Measurements from ENCODE around the gene KCNAB2. TPM values are rescaled to one million over a fixed set of nuclear protein-coding genes. Genes with fewer than 3 reads are reported as not detected.

Gene KCNAB2
- polyA plus RNA-seq, 1 of the 3 experiments (the other 2 are of a cell fraction) = 7.6 TPM

DNA sequence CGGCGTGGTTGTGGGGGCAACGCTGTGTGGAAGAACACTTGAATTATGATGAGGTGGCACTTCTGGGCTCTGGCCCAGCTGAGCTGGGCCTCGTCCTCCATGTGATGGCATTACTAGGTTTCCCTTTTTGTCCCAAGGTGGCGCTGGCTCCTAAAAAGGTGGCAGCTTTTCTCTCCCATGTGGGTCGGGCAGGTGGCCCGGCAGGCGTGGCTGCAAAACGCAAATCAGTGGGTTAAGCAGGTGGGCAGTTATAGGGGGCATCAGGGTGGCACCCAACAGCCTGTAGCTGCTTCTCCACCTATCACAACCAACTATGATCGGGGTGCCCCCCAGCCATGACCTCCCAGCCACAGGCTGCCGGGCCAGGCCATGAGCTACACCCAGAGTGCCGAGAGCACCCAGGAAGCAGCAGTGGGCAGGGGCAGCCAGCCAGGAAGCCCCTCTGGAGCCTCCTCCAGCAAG is 59.6 kb downstream of the KCNAB2 start:
- CTCF ChIA-PET = interaction anchor here (0.9 to 2.5 kb wide), 7 partner anchors 21 to 104 kb away, joined by 3 to 8 read pairs (median 4); no protein-coding TSS in a partner anchor
- Histone ChIP-seq H3K9me3 (no peaks in the 10 kb centered on the region), H3K27ac (ENCODE audit: low read depth in 2 of 2, low read length in 1 of 2) (no peak overlapping the region), H3K4me2 (no peak overlapping the region), H3F3A (replicated peaks; ENCODE audit: insufficient read depth) (no peaks in the 10 kb centered on the region), H4K20me1 (ENCODE audit: insufficient read depth) (no peaks in the 10 kb centered on the region), H3K9ac (no peak overlapping the region), H2AFZ (ENCODE audit: low read depth) (no peak overlapping the region), H3K27me3 (ENCODE audit: insufficient read depth) (no peaks in the 10 kb centered on the region), H3K4me1 (ENCODE audit: control insufficient read depth in 1 of 2, insufficient read depth in 2 of 2, low read depth in 1 of 2, low read length in 1 of 2) (no peaks in the 10 kb centered on the region; a peak in 1 of 4 replicates), H3K79me2 (ENCODE audit: insufficient read depth) (no peaks in the 10 kb centered on the region), H3K36me3 (replicated peaks in 1 of 2; ENCODE audit: control insufficient read depth in 1 of 2, insufficient read depth in 2 of 2, low read length in 1 of 2) (no peaks in the 10 kb centered on the region), H3K4me3 (ENCODE audit: low read depth in 2 of 2, low read length in 1 of 2) (no peak overlapping the region), H3K9me2 (no peaks in the 10 kb centered on the region)
- 68% methylated on average over 7 of the region's 12 CpGs for WGBS (ENCODE audit: low lambda C conversion rate)
- POLR2A ChIA-PET = no interaction called here
- no peak for TF ChIP-seq RCOR1 (IDR thresholded peaks at IDR 0.05; ENCODE audit: low read length)
- TF ChIP-seq, protein P1, sequence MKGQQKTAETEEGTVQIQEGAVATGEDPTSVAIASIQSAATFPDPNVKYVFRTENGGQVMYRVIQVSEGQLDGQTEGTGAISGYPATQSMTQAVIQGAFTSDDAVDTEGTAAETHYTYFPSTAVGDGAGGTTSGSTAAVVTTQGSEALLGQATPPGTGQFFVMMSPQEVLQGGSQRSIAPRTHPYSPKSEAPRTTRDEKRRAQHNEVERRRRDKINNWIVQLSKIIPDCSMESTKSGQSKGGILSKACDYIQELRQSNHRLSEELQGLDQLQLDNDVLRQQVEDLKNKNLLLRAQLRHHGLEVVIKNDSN (IDR thresholded peaks at IDR 0.05; ENCODE audit: borderline replicate concordance, low read depth) = no peak
- TF ChIP-seq YY1 (IDR thresholded peaks at IDR 0.05; ENCODE audit: low read depth) = no peak
- no peak for TF ChIP-seq SMC3 (IDR thresholded peaks at IDR 0.05; ENCODE audit: low read depth, low read length)
- TF ChIP-seq GABPA (IDR thresholded peaks at IDR 0.05; ENCODE audit: low read depth) = no peak
- TF ChIP-seq MEF2A (IDR thresholded peaks at IDR 0.05; ENCODE audit: borderline replicate concordance, low read depth) = no peak
- 0 out of 2 replicates have a peak, but pooled peaks have one; percentile 4 for TF ChIP-seq RAD21 (IDR thresholded peaks at IDR 0.05; ENCODE audit: low read length)
- TF ChIP-seq EZH2phosphoT487 (IDR thresholded peaks at IDR 0.05; ENCODE audit: borderline replicate concordance, low read depth) = no peak
- no peak for TF ChIP-seq EP300 (IDR thresholded peaks at IDR 0.05; ENCODE audit: borderline replicate concordance in 1 of 2, low read depth in 1 of 2, low read length in 1 of 2)
- DNase-seq = no peak

DNA sequence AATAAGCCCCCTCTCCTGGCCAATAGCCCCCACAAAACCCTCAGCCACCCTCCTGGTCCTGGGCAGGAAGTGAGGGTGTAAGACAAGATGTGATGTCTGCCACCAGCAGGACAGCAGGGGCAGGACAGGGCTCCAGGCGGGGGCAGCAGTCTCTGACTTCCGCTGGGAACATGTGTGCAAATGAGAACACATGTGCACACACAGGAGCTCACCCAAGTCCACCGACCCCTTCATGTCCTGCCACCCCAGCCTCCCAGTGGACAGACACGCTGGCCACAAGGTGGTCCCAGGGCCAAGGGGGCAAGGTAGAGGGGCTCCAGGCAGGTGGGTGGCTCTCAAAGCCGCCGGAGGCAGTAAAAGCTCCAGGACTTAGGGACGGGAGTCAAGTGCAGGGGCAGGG is 60.1 kb downstream of the KCNAB2 start:
- ChIA-PET POLR2A (no interaction called here), CTCF (interaction anchor here (0.8 to 2.5 kb wide), 9 partner anchors 8 to 103 kb away, joined by 3 to 8 read pairs (median 4); no protein-coding TSS in a partner anchor)
- Histone ChIP-seq H4K20me1 (ENCODE audit: insufficient read depth) (no peaks in the 10 kb centered on the region), H3K79me2 (ENCODE audit: insufficient read depth) (no peaks in the 10 kb centered on the region), H3K27me3 (ENCODE audit: insufficient read depth) (no peaks in the 10 kb centered on the region), H3K36me3 (replicated peaks in 1 of 2; ENCODE audit: control insufficient read depth in 1 of 2, insufficient read depth in 2 of 2, low read length in 1 of 2) (no peaks in the 10 kb centered on the region), H3K4me3 (ENCODE audit: low read depth in 2 of 2, low read length in 1 of 2) (no peak overlapping the region), H3K9me2 (no peaks in the 10 kb centered on the region), H3K9ac (no peak overlapping the region), H3K4me1 (ENCODE audit: control insufficient read depth in 1 of 2, insufficient read depth in 2 of 2, low read depth in 1 of 2, low read length in 1 of 2) (no peaks in the 10 kb centered on the region; a peak in 1 of 4 replicates), H3K27ac (ENCODE audit: low read depth in 2 of 2, low read length in 1 of 2) (no peak overlapping the region), H3K9me3 (no peaks in the 10 kb centered on the region), H3F3A (replicated peaks; ENCODE audit: insufficient read depth) (no peaks in the 10 kb centered on the region), H2AFZ (ENCODE audit: low read depth) (no peak overlapping the region), H3K4me2 (no peak overlapping the region)
- DNase-seq = no peak
- TF ChIP-seq FOSL2 (IDR thresholded peaks at IDR 0.05; ENCODE audit: borderline replicate concordance, low read depth) (no peak), POLR2AphosphoS5 (IDR thresholded peaks at IDR 0.05; ENCODE audit: low read depth, low read length) (no peak), FOXJ3 (CRISPR knock-in tag; IDR thresholded peaks at IDR 0.05) (no peak), ELF1 (IDR thresholded peaks at IDR 0.05) (no peak), JUND (IDR thresholded peaks at IDR 0.05) (no peak), TEAD4 (IDR thresholded peaks at IDR 0.05; ENCODE audit: borderline replicate concordance, insufficient read depth) (no peak), EZH2phosphoT487 (IDR thresholded peaks at IDR 0.05; ENCODE audit: borderline replicate concordance, low read depth) (no peak), TAF1 (IDR thresholded peaks at IDR 0.05; ENCODE audit: borderline replicate concordance, low read depth, low read length) (no peak)
- TF ChIP-seq, protein P1 (IDR thresholded peaks at IDR 0.05; ENCODE audit: borderline replicate concordance, low read depth) = no peak
- 93% methylated on average over 3 of the region's 7 CpGs for WGBS (ENCODE audit: low lambda C conversion rate)
